Spleen (tissue), 11 donors: Measurements from ENCODE around the gene CDK2AP2. TPM values are rescaled to one million over a fixed set of nuclear protein-coding genes. Genes with fewer than 3 reads are reported as not detected.
"Not testable (repeated sequence)": the region's sequence is repeated elsewhere in the genome, so short reads cannot be mapped to it uniquely, and the experiment has no call there.

Experiments used
- DNase-seq: peaks from one replicate; pipeline ENCODE4 v3.0.0-alpha.2; 2020
- H3K27ac ChIP-seq, 8 donors: fragments of 200-600 bp; sonication (generic) in 7 of 8; 1 replicate in 4 of 8; 2 replicates in 4 of 8; pipeline versions ENCODE4 v1.5.0 to v1.8.0; 2016 to 2021; ENCODE audit warnings: inconsistent platforms in 4 of 8, mild to moderate bottlenecking in 4 of 8, moderate library complexity in 1 of 8
- H3K27me3 ChIP-seq, 7 donors: fragments of 200-600 bp; sonication (generic) in 6 of 7; replicated peaks in 1 of 7; 1 replicate in 4 of 7; 2 replicates in 3 of 7; pipeline versions ENCODE4 v1.5.0 to v1.8.0; 2016 to 2021; ENCODE audit warnings: inconsistent platforms in 3 of 7, mild to moderate bottlenecking in 1 of 7
- H3K36me3 ChIP-seq, 6 donors: fragments of 200-600 bp; sonication (generic) in 5 of 6; 1 replicate in 4 of 6; 2 replicates in 2 of 6; pipeline versions ENCODE4 v1.5.0 to v1.8.0; 2016 to 2021; ENCODE audit warnings: inconsistent platforms in 2 of 6
- H3K4me1 ChIP-seq, 6 donors: fragments of 200-600 bp; sonication (generic) in 5 of 6; 1 replicate in 3 of 6; 2 replicates in 3 of 6; pipeline versions ENCODE4 v1.5.0 to v1.8.0; 2016 to 2021; ENCODE audit warnings: inconsistent platforms in 3 of 6
- H3K4me3 ChIP-seq, 8 donors: fragments of 200-600 bp; sonication (generic) in 7 of 8; 1 replicate in 4 of 8; 2 replicates in 4 of 8; pipeline versions ENCODE4 v1.5.0 to v1.8.0; 2016 to 2021; ENCODE audit warnings: inconsistent platforms in 4 of 8, mild to moderate bottlenecking in 4 of 8, moderate library complexity in 2 of 8
- H3K9me3 ChIP-seq, 8 donors: fragments of 200-600 bp; sonication (generic) in 7 of 8; 1 replicate in 4 of 8; 2 replicates in 4 of 8; pipeline versions ENCODE4 v1.5.0 to v1.8.0; 2016 to 2021; ENCODE audit warnings: inconsistent platforms in 4 of 8
- POLR2A ChIP-seq, 3 donors: fragments of 450-650 bp; IDR thresholded peaks; one replicate each; pipeline ENCODE4 v1.5.1; 2017; ENCODE audit warnings: antibody characterized with exemption in 3 of 3, mild to moderate bottlenecking in 1 of 3
- POLR2AphosphoS5 ChIP-seq, 3 donors: sonication (generic); formaldehyde crosslinking; IDR thresholded peaks; one replicate each; pipeline ENCODE4 v1.5.1; 2017; ENCODE audit warnings: antibody characterized with exemption in 3 of 3
- WGBS, 5 donors: extraction: QIAGEN DNeasy Blood & Tissue Kit in 3 of 5; methylation state at CpG; one replicate each; pipeline versions ENCODE4 v1.1.5 to v1.1.7; 2013 to 2018; 5-methylcytosine and 5-hydroxymethylcytosine counted together
- intact Hi-C: fragments of 100-400 bp; cut with DNase I; formaldehyde crosslinking; loops from one replicate; pipeline ENCODE4 v1.15.0; 2023; ENCODE audit warnings: low total_unique reads
- polyA plus RNA-seq, 3 donors: library from polyadenylated mRNA; stranded (reverse); fragments of 200-250 nt; gene quantifications; one replicate each; pipeline ENCODE4 v1.2.1, GENCODE V29; 2013
- total RNA-seq, 7 donors: library from RNA; depleted of rRNA in 3 of 7; stranded (reverse); fragments of >200 nt in 3 of 7; fragmentation: NEBNext Ultra II Directional in 4 of 7; extraction: Animal tissue kit (Norgen Biotek cat#: 25700) in 4 of 7; gene quantifications; one replicate each; pipeline versions ENCODE4 v1.1.0 to v1.2.1, GENCODE V29; 2016 to 2021
- TF ChIP-seq, protein P1 (sequence below), 11 experiments: fragments of 200-600 bp in 7 of 11; fragments of 450-650 bp in 4 of 11; sonication (generic) in 4 of 11; IDR thresholded peaks in 8 of 11; conservative IDR thresholded peaks in 3 of 11; 1 replicate in 7 of 11; 2 replicates in 4 of 11; pipeline versions ENCODE4 v1.4.0 to v1.8.0; 2016 to 2021; ENCODE audit warnings: antibody characterized with exemption in 11 of 11, inconsistent platforms in 4 of 11, mild to moderate bottlenecking in 1 of 11
- donor health status: healthy with polysubstance abuse.
- donor health status: DM: no; HTN: no; CAD: no; lungs with moderate emphysema.
- donor health status: DM: no; HTN: no; CAD: no.
- donor health status: Bipolar disorder and iron deficiency.
- donor health status: healthy.
- donor health status: DM: no; HTN: no; CAD: no.
- donor health status: DM: yes; HTN: yes; CAD: no.

CDK2AP2 gene
- total and polyA plus RNA-seq, 10 donors, result 32.9 to 57.1 (median 42.6) TPM

DNA sequence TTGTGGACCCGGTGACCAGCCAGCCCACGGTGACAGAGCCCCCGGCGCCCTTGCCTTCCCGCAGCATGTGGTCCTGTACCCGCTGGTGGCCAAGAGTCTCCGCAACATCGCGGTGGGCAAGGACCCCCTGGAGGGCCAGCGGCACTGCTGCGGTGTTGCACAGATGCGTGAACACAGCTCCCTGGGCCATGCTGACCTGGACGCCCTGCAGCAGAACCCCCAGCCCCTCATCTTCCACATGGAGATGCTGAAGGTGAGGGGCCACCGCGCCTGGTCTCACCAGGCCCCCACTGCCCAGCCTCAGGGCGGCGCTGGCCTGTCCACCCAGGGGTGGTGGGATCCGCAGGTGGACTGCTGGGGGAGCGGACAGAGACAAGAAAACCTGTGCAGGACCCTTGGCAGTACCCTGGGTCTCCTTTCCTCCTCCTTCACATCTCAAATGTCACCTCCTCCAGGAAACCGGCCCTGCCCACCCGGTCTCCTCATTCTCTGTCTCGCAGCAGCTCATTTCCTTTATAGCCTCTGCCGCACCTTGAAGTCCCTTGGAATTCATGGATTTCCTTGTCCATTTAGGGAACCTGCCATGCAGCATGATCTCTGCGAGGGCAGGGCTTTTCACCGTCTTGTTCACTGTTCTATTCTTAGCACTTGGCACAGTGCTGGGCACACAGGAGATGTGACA lies 18.6 kb downstream of the CDK2AP2 start:
- TF ChIP-seq POLR2AphosphoS5 (IDR thresholded peaks at IDR 0.05), result peak in 2 of 3 donors; percentile 33 to 61
- TF ChIP-seq POLR2A (IDR thresholded peaks at IDR 0.05), result no peak
- TF ChIP-seq, protein P1, sequence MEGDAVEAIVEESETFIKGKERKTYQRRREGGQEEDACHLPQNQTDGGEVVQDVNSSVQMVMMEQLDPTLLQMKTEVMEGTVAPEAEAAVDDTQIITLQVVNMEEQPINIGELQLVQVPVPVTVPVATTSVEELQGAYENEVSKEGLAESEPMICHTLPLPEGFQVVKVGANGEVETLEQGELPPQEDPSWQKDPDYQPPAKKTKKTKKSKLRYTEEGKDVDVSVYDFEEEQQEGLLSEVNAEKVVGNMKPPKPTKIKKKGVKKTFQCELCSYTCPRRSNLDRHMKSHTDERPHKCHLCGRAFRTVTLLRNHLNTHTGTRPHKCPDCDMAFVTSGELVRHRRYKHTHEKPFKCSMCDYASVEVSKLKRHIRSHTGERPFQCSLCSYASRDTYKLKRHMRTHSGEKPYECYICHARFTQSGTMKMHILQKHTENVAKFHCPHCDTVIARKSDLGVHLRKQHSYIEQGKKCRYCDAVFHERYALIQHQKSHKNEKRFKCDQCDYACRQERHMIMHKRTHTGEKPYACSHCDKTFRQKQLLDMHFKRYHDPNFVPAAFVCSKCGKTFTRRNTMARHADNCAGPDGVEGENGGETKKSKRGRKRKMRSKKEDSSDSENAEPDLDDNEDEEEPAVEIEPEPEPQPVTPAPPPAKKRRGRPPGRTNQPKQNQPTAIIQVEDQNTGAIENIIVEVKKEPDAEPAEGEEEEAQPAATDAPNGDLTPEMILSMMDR (IDR thresholded peaks at IDR 0.05 in 8 of 11, conservative IDR thresholded peaks at IDR 0.05 in 3 of 11), result no peak
- intact Hi-C loops, result no loop called here
- H3K36me3 ChIP-seq, result peaks cover 0 to 79% (median 71%) of the 10 kb centered on the region in 6 donors
- H3K27ac ChIP-seq, result no peak overlapping the region
- no peaks in the 10 kb centered on the region for H3K9me3 ChIP-seq
- H3K4me1 ChIP-seq, result peaks cover 20 to 43% (median 32%) of the 10 kb centered on the region in 6 donors
- WGBS, 5 donors, result 79 to 93% (median 87%) methylated on average over 13 to 25 of the region's 25 CpGs
- no peaks in the 10 kb centered on the region for H3K27me3 ChIP-seq
- no peak overlapping the region for H3K4me3 ChIP-seq
- no peak for DNase-seq

DNA sequence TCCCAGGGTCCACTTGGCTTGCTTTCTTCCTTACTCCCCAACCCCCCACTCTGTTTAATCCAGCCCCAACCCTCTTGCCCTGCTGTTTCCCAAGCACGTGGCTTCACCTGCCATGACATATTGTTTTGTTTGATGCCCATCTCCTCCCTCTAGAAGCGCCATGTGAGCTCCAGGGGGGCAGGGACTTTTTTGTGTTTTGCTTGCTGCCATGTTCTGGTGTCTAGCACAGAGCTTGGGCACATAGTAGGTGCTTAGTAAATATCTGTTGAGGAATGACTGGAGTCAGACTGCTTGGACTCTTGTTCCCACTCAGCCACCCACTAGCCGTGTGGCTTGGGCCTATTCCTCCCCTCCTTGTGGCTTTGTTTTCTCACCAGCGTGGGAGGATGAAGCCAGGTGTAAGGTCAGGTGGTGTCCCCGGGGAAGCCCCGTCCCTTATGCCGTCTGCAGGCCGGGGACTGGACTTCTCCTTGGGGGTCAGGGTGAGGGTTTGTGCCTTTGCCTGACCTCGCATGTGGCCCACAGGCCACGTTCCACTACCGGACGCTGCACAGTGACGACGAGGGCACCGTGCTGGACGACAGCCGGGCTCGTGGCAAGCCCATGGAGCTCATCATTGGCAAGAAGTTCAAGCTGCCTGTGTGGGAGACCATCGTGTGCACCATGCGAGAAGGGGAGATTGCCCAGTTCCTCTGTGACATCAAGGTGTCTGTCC lies 21.3 kb downstream of the CDK2AP2 start:
- TF ChIP-seq, protein P1 (IDR thresholded peaks at IDR 0.05 in 8 of 11, conservative IDR thresholded peaks at IDR 0.05 in 3 of 11), result no peak
- TF ChIP-seq POLR2AphosphoS5 (IDR thresholded peaks at IDR 0.05), result peak; percentile 26 to 48 (median 44)
- Histone ChIP-seq H3K36me3 (peaks cover 0 to 52% (median 44%) of the 10 kb centered on the region in 6 donors), H3K27me3 (no peaks in the 10 kb centered on the region), H3K27ac (peak overlapping the region; percentile 12 to 97 (median 92)), H3K4me1 (peaks cover 31 to 64% (median 52%) of the 10 kb centered on the region in 6 donors), H3K9me3 (no peaks in the 10 kb centered on the region), H3K4me3 (peak overlapping the region in 1 of 8 donors; percentile 81)
- intact Hi-C loops, result no loop called here
- DNase-seq, result no peak
- WGBS, 5 donors, result 60 to 84% (median 72%) methylated on average over 16 to 20 of the region's 20 CpGs

DNA sequence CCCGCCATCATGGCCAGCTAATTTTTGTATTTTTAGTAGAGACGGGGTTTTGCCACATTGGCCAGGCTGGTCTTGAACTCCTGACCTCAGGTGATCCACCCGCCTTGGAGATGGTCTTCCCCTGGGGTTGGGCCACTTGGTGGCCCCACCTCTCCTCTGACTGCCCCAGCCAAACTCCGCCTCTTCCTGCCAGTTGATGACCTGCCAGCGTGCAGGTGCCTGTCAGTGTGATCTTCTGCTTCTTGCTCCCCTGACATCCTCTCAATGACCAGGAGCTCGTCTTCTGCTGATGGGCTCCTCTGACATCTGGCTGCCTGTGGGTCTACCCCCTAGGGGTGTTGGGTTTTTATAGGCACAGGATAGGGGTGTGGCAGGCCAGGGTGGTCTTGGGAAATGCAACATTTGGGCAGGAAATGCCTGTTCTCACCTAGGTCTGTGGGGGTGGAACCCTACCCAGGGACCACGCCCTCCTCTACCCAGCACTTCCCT lies 22.0 kb downstream of the CDK2AP2 start:
- WGBS, 5 donors, result 52 to 72% (median 61%) methylated on average over 7 of the region's 7 CpGs
- intact Hi-C loops, H3K9me3 ChIP-seq, H3K27me3 ChIP-seq: not testable (repeated sequence)
- H3K4me3 ChIP-seq, result peak overlapping the region in 1 of 8 donors; percentile 81
- H3K27ac ChIP-seq, result peak overlapping the region; percentile 43 to 97 (median 92)
- peaks cover 31 to 66% (median 52%) of the 10 kb centered on the region in 6 donors for H3K4me1 ChIP-seq
- H3K36me3 ChIP-seq, result peaks cover 0 to 45% (median 37%) of the 10 kb centered on the region in 6 donors
- DNase-seq, result peak; percentile 89
- peak; percentile 55 to 93 (median 77) for TF ChIP-seq POLR2AphosphoS5 (IDR thresholded peaks at IDR 0.05)
- TF ChIP-seq, protein P1 (IDR thresholded peaks at IDR 0.05 in 8 of 11, conservative IDR thresholded peaks at IDR 0.05 in 3 of 11), result peak in 1 of 11 experiments; percentile 5
- TF ChIP-seq POLR2A (IDR thresholded peaks at IDR 0.05), result peak in 1 of 3 donors; percentile 60
